GM19099 (cell line): Measurements from ENCODE around the gene NAALADL2.
A peak's percentile ranks its signal among the peaks of the same experiment; 100 is the strongest.

Experiments used
- POLR2A ChIP-seq: IDR thresholded peaks from 3 replicates; pipeline ENCODE4 v1.6.1; 2011; ENCODE audit warnings: low read depth; ENCODE audit not compliant: insufficient read length; ENCODE audit errors: extremely low read depth

The NAALADL2 gene

GRCh38 chr3:175260145-175260794 lies 401.1 kb downstream of the NAALADL2 start:
- TF ChIP-seq POLR2A: no peak

DNA sequence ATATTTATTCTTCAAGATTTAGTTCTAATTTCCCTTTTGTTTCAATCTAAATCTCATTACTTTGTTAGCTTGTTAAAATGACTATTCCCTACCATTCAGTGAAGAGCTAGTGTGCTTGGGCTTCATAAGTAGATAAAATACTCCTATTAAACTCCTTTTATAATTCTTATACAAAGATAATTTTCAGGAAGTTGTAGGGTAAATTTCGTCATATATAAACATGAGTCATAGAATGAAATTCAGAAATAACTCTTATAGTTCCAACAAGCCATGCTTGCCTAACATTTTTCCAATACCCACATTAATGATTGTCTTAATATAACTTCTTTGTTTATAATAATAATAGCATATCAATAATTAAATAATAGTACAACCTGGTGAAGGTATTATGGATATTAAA lies 407.3 kb downstream of the NAALADL2 start:
- no peak for TF ChIP-seq POLR2A

GRCh38 chr3:175267121-175267531 lies 408.0 kb downstream of the NAALADL2 start:
- no peak for TF ChIP-seq POLR2A

- TF ChIP-seq POLR2A: no peak
These were observed 408.4 kb downstream of the NAALADL2 start for GRCh38 chr3:175267561-175267960.

DNA sequence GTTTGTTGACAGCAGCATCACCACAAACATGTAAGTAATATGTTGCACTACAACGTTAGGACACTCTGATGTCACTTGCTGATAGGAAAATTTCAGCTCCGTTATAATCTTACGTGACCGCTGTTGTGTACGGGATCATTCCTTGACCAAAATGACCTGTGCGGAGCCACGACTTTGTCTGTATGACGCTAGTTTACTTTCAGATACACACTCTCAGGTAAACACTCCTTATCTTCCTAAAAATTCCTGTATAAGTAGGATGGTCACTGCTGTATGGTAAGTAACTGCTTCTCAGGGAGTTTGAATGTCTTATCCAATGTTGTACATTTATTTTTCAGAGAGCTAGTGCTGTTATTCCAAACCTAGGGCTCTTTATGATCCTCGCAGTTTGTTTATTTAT lies 410.3 kb downstream of the NAALADL2 start:
- no peak for TF ChIP-seq POLR2A

DNA sequence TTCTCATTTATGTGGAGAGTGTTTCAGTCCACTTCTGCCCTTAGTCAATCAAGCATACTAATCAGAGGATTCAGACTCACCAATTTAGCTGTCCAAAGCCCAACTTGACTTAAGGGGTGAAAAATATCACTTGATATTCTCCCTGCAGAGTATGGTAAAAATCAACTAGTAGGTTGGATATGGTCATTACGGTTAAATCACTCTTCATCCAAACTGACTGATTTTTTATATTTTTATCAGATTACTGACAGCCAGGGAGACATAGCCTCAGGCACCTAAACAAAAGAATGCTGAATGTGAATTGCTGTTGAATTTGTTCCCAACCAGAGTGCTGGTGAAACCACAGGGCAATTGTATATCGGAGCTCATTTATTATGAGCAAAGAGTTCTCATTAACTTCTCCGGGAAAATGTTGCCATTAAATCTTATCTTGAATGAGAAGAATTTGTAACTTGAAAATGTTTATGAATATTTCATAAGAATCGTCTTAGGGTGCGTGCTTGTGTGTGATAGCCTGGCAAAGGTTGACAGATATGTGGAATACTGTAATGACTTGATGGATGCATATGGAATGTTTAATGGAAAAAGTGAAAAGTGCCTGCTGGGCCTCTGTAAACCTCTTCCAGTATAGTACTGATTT lies 411.2 kb downstream of the NAALADL2 start:
- no peak for TF ChIP-seq POLR2A

DNA sequence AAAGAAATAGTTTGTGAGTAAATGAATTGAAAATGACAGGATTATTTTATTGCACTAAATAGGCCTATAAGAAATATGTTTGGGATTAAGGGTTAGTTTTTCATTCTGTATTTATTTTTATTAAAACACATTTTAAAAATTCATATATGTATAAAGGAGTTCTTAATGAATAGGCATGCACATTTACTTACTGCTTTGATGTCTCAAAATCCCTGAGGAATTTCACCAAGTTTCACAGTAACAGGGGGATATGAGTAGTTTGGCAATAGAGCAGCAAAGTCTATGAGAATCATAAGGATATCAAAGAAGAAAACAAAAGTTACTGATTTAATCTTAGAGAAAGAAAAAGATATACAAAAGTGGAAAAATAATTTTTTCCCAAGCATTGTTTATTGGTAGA lies 411.7 kb downstream of the NAALADL2 start:
- TF ChIP-seq POLR2A: no peak

- no peak for TF ChIP-seq POLR2A
These were observed 413.3 kb downstream of the NAALADL2 start for GRCh38 chr3:175272392-175272791.

- TF ChIP-seq POLR2A: no peak
These were observed 414.4 kb downstream of the NAALADL2 start for GRCh38 chr3:175273573-175273972.

- peak; percentile 74 for TF ChIP-seq POLR2A
These were observed 414.9 kb downstream of the NAALADL2 start for GRCh38 chr3:175274056-175274455.

DNA sequence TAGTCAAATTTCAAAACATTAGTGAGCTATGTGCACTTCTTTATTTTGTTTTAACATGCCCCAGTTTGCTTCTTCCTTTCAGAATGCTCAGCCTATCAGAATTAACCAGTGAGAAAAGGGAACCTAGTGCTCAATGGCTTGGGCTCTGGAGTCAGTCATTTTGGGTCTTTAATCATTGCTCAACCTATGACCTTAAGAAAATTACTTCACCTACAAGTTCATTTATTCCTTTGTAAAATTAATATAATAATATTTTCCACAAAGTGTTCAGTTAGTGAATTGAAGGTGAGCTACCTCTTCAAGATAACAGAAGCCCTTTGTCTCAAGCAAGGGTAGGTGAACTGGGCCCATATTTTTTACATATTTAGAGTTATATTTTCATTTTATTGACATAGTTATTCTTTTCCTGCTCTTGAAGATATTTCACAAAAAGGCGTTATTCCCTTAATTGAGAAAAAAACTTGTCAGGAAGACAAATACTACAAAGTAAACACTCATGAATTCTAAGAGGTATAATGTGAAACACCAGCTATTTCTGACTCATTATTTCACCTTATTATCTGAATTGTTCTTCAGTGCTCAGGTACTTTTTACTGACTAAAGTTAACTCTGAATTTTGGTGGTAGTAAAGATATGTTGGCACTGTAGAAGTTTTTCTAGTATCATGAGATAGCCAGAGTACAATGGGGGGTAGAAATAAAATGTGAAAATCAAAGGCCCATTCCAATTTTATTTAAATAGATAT lies 415.5 kb downstream of the NAALADL2 start:
- no peak for TF ChIP-seq POLR2A

GRCh38 chr3:175278680-175279079 lies 419.5 kb downstream of the NAALADL2 start:
- TF ChIP-seq POLR2A: no peak

DNA sequence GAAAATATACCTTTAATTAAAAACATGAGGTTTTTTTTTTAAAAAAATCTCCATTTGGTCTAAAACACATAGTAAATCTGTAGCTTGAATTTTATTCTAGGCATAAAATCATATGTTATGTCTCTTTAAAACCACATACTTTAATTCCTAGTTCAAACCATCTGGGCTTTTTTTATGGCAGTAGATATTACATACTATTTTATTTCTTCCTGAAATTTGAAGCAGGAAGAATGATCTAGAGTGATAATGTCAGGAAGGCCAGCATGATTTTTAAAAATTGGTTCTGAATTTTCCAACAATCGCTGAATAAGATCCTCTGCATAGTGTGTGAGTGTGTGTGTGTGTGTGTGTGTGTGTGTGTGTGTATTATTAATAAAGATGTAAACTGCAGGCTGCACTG lies 420.3 kb downstream of the NAALADL2 start:
- TF ChIP-seq POLR2A: no peak

GRCh38 chr3:175279911-175280310 lies 420.8 kb downstream of the NAALADL2 start:
- TF ChIP-seq POLR2A: no peak

GRCh38 chr3:175287361-175287963 lies 428.3 kb downstream of the NAALADL2 start:
- TF ChIP-seq POLR2A: no peak
